WERI-Rb-1 (cell line): ENCODE measurements around the gene UFD1.

Experiments
- DNase-seq: peaks from one replicate; pipeline ENCODE4 v3.0.0-alpha.2; 2020
- H3K27ac ChIP-seq: fragments of 250-450 bp; sonication (Bioruptor Pico); 2 replicates; pipeline ENCODE4 v1.5.1; 2020; ENCODE audit warnings: mild to moderate bottlenecking, moderate library complexity
- H3K27me3 ChIP-seq: fragments of 250-450 bp; sonication (Bioruptor Pico); 2 replicates; pipeline ENCODE4 v1.5.1; 2021; ENCODE audit warnings: mild to moderate bottlenecking, low read depth, moderate library complexity; ENCODE audit not compliant: insufficient read depth, severe bottlenecking
- H3K36me3 ChIP-seq: fragments of 250-450 bp; sonication (Bioruptor Pico); 2 replicates; pipeline ENCODE4 v1.5.1; 2020; ENCODE audit warnings: mild to moderate bottlenecking, moderate library complexity
- H3K4me3 ChIP-seq: 2 replicates; pipeline ENCODE4 v1.5.1; 2011; ENCODE audit warnings: low read depth, mild to moderate bottlenecking, control low read depth, low read length
- H3K9me3 ChIP-seq: fragments of 250-450 bp; sonication (Bioruptor Pico); 2 replicates; pipeline ENCODE4 v1.5.1; 2021; ENCODE audit warnings: mild to moderate bottlenecking, moderate library complexity; ENCODE audit not compliant: severe bottlenecking
- CTCF ChIP-seq: IDR thresholded peaks from 2 replicates; pipeline ENCODE4 v1.5.1; 2011; ENCODE audit warnings: low read depth, mild to moderate bottlenecking, control low read depth, inconsistent platforms, low read length

The UFD1 gene

DNA sequence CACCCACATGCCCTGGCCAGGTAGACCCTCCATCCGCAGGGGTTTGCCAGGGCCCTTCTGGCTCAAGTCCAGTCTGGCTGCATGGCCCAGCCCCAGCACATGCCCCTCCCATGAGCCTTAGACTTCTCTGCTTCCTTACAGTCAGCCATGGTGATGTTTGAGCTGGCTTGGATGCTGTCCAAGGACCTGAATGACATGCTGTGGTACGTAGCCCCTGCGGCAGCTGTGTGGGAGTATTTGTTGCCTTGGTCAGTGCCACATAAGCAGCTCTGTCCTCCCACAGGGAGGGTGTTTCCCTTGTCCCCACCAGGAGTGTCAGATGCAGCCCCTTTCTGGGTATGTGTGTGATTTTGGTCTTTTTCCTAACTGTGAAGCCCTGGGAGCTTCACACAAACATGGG lies 18.3 kb upstream of the UFD1 start:
- Histone ChIP-seq H3K9me3 (no peaks in the 10 kb centered on the region), H3K4me3 (no peak overlapping the region), H3K36me3 (peaks cover 71% of the 10 kb centered on the region), H3K27me3 (no peaks in the 10 kb centered on the region), H3K27ac (no peak overlapping the region)
- no peak for DNase-seq
- no peak for TF ChIP-seq CTCF

DNA sequence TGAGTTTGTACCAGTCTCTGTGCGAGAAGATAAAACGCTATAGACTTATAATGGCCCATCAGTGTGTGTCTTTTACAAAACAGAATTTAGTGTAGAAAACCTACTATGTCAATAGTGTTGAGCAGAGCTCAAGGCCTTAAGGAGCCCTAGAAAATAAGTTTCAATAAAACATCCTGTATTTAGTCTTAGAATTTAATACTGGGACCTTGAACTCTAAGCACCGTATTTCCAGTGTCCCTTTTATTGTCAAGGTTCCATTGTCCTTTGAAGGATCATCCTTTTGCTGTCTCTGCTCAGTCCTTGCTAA lies 17.3 kb upstream of the UFD1 start:
- Histone ChIP-seq H3K36me3 (peaks cover 69% of the 10 kb centered on the region), H3K4me3 (no peak overlapping the region), H3K27ac (no peak overlapping the region), H3K27me3 (no peaks in the 10 kb centered on the region), H3K9me3 (no peaks in the 10 kb centered on the region)
- no peak for TF ChIP-seq CTCF
- DNase-seq = no peak

GRCh38 chr22:19495562-19496323 lies 16.8 kb upstream of the UFD1 start:
- H3K4me3 ChIP-seq = no peak overlapping the region
- DNase-seq = no peak
- no peaks in the 10 kb centered on the region for H3K27me3 ChIP-seq
- no peak for TF ChIP-seq CTCF
- peaks cover 73% of the 10 kb centered on the region for H3K36me3 ChIP-seq
- H3K27ac ChIP-seq = no peak overlapping the region
- H3K9me3 ChIP-seq = no peaks in the 10 kb centered on the region

DNA sequence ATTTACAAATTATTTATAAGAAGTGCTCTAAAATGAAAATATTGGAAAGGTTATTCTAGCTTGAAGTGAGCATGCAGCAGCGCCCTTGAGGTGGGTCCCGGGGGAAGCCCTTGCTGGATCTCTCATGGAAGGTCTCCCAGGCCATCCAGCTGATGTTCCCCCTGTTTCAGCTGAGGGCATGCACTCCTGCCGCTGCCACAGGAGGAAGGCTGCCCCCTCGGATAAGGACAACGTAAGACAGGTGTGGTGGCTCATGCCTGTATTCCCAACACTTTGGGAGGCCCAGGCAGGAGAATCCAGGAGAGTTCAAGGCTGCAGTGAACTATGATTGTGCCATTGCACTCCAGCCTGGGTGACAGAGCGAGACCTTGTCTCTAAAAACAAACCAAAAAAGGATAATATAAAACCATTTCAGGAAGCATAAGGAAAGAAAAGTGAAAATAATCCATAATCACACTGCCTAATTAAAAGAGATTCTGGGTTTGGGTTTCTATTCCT lies 15.7 kb upstream of the UFD1 start:
- H3K27ac ChIP-seq = no peak overlapping the region
- no peaks in the 10 kb centered on the region for H3K9me3 ChIP-seq
- no peak overlapping the region for H3K4me3 ChIP-seq
- no peaks in the 10 kb centered on the region for H3K27me3 ChIP-seq
- peaks cover 75% of the 10 kb centered on the region for H3K36me3 ChIP-seq
- DNase-seq = no peak
- no peak for TF ChIP-seq CTCF

DNA sequence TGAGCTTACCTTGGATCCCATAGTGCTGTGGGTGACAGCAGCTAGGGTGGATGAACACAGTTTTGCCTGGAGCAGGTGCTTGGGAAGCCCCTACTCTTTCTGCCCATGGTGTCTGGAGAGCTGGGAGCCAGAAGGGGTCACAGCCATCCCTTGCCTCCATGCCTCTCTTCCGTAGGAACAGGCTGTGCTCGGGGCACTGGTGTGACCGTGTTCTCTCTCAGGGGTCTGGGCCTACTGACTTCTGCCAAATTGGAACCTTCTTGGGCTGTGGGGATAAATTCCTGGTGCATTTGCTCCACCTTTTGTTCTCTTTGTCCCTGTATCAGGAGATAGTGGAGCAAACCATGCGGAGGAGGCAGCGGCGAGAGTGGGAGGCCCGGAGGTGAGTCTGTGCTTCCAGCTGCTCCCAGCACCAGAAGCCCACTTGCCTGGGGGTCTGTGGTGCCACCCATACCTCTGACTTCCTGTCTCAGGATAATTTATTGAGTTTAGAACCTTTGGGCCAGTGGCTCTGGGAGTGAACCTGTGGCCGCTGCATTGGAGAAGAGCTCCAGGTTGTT lies 15.1 kb upstream of the UFD1 start:
- Histone ChIP-seq H3K4me3 (no peak overlapping the region), H3K27ac (peak overlapping the region; percentile 5), H3K27me3 (no peaks in the 10 kb centered on the region), H3K36me3 (peaks cover 78% of the 10 kb centered on the region), H3K9me3 (no peaks in the 10 kb centered on the region)
- TF ChIP-seq CTCF = no peak
- DNase-seq = no peak
